Liver (tissue), 3 donors: ENCODE results near the gene C19orf12.

Experiments used
- HNF4G ChIP-seq: IDR thresholded peaks from 2 replicates; pipeline ENCODE4 v1.6.1; 2016; ENCODE audit warnings: antibody characterized with exemption
- RAD21 ChIP-seq, 2 donors: IDR thresholded peaks; 2 replicates each; pipeline ENCODE4 v1.6.1; 2016; ENCODE audit warnings: antibody characterized with exemption in 2 of 2, mild to moderate bottlenecking in 2 of 2
- RXRA ChIP-seq, 2 donors: IDR thresholded peaks; 2 replicates each; pipeline ENCODE4 v1.6.1; 2017 to 2018; ENCODE audit warnings: antibody characterized with exemption in 2 of 2, mild to moderate bottlenecking in 1 of 2
- TAF1 ChIP-seq: conservative IDR thresholded peaks from 2 replicates; pipeline ENCODE4 v1.6.1; 2016; ENCODE audit warnings: antibody characterized with exemption, mild to moderate bottlenecking
- YY1 ChIP-seq: IDR thresholded peaks from 2 replicates; pipeline ENCODE4 v1.6.1; 2016; ENCODE audit warnings: antibody characterized with exemption, mild to moderate bottlenecking
- TF ChIP-seq, protein P1 (sequence below): fragments of 150-350 bp; IDR thresholded peaks from 2 replicates; pipeline ENCODE4 v1.5.1; 2017; ENCODE audit warnings: improper control_type of control experiment, low read depth, low read length; ENCODE audit not compliant: missing input control
- TF ChIP-seq, protein P2 (sequence below): IDR thresholded peaks from 2 replicates; pipeline ENCODE4 v1.6.1; 2016; ENCODE audit warnings: antibody characterized with exemption, mild to moderate bottlenecking
- donor health status: healthy.
- donor health status: healthy.

DNA sequence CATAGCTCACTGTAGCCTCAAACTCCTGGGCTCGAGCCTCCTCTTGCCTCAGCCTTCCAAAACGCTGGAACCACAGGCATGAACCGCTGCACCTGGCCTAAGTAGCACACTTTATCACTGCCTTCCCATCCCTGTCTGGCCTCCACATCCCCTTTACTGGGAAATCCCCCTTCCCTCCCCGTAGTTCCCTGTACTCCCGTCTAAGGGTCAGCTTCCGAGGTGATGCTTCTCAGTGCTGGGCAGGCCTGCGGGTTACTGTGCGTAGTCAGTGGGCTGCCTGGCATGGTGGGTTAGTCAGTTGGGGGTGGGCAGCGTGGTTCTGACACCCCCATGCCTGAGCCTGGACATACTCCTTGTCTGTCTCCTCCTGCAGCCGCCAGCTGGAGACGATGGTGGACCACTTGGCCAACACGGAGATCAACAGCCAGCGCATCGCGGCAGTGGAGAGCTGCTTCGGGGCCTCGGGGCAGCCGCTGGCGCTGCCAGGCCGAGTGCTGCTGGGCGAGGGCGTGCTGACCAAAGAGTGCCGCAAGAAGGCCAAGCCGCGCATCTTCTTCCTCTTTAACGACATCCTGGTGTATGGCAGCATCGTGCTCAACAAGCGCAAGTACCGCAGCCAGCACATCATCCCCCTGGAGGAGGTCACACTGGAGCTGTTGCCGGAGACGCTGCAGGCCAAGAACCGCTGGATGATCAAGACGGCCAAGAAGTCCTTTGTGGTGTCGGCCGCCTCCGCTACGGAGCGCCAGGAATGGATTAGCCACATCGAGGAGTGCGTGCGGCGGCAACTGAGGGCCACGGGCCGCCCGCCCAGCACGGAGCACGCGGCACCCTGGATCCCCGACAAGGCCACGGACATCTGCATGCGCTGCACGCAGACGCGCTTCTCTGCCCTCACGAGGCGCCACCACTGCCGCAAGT, 41.4 kb downstream of the C19orf12 start:
- TF ChIP-seq, protein P1, sequence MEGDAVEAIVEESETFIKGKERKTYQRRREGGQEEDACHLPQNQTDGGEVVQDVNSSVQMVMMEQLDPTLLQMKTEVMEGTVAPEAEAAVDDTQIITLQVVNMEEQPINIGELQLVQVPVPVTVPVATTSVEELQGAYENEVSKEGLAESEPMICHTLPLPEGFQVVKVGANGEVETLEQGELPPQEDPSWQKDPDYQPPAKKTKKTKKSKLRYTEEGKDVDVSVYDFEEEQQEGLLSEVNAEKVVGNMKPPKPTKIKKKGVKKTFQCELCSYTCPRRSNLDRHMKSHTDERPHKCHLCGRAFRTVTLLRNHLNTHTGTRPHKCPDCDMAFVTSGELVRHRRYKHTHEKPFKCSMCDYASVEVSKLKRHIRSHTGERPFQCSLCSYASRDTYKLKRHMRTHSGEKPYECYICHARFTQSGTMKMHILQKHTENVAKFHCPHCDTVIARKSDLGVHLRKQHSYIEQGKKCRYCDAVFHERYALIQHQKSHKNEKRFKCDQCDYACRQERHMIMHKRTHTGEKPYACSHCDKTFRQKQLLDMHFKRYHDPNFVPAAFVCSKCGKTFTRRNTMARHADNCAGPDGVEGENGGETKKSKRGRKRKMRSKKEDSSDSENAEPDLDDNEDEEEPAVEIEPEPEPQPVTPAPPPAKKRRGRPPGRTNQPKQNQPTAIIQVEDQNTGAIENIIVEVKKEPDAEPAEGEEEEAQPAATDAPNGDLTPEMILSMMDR: no peak
- TF ChIP-seq, protein P2, sequence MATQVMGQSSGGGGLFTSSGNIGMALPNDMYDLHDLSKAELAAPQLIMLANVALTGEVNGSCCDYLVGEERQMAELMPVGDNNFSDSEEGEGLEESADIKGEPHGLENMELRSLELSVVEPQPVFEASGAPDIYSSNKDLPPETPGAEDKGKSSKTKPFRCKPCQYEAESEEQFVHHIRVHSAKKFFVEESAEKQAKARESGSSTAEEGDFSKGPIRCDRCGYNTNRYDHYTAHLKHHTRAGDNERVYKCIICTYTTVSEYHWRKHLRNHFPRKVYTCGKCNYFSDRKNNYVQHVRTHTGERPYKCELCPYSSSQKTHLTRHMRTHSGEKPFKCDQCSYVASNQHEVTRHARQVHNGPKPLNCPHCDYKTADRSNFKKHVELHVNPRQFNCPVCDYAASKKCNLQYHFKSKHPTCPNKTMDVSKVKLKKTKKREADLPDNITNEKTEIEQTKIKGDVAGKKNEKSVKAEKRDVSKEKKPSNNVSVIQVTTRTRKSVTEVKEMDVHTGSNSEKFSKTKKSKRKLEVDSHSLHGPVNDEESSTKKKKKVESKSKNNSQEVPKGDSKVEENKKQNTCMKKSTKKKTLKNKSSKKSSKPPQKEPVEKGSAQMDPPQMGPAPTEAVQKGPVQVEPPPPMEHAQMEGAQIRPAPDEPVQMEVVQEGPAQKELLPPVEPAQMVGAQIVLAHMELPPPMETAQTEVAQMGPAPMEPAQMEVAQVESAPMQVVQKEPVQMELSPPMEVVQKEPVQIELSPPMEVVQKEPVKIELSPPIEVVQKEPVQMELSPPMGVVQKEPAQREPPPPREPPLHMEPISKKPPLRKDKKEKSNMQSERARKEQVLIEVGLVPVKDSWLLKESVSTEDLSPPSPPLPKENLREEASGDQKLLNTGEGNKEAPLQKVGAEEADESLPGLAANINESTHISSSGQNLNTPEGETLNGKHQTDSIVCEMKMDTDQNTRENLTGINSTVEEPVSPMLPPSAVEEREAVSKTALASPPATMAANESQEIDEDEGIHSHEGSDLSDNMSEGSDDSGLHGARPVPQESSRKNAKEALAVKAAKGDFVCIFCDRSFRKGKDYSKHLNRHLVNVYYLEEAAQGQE: no peak
- no peak for TF ChIP-seq HNF4G
- TF ChIP-seq TAF1: no peak
- TF ChIP-seq YY1: no peak
- no peak for TF ChIP-seq RXRA (IDR thresholded peaks at IDR 0.05)
- no peak for TF ChIP-seq RAD21 (IDR thresholded peaks at IDR 0.05)
